ENCODE measurements around the gene LSMEM2. TPM values are rescaled to one million over a fixed set of nuclear protein-coding genes. Genes with fewer than 3 reads are reported as not detected.
"Not testable (repeated sequence)": the region's sequence is repeated elsewhere in the genome, so short reads cannot be mapped to it uniquely, and the experiment has no call there.

LSMEM2 gene
- total RNA-seq, 2 experiments from 2014 or later: not detected

GRCh38 chr3:50304601-50305000 is 25.7 kb downstream of the LSMEM2 start:
- Mint-ChIP-seq H3K4me3 (no peak overlapping the region), H3K9me3 (no peaks in the 10 kb centered on the region), H3K36me3 (no peaks in the 10 kb centered on the region), H3K27ac (no peak overlapping the region), H3K27me3 (no peaks in the 10 kb centered on the region), H3K4me1 (peaks cover 9% of the 10 kb centered on the region)
- DNase-seq (no peak), ATAC-seq (ENCODE audit: low read depth) (no peak)
- POLR2A ChIA-PET: no interaction called here

- POLR2A ChIA-PET; H3K4me3 Mint-ChIP-seq; H3K27me3 Mint-ChIP-seq; ATAC-seq (ENCODE audit: low read depth); DNase-seq; H3K9me3 Mint-ChIP-seq; H3K27ac Mint-ChIP-seq; H3K36me3 Mint-ChIP-seq: not testable (repeated sequence)
- H3K4me1 Mint-ChIP-seq: peaks cover 13% of the 10 kb centered on the region
Observed at GRCh38 chr3:50312041-50312440, 33.2 kb downstream of the LSMEM2 start.

- Mint-ChIP-seq H3K36me3 (peaks cover 5% of the 10 kb centered on the region), H3K27ac (no peak overlapping the region), H3K27me3 (no peaks in the 10 kb centered on the region), H3K4me3 (no peak overlapping the region), H3K9me3 (no peaks in the 10 kb centered on the region), H3K4me1 (peaks cover 21% of the 10 kb centered on the region)
- DNase-seq: no peak
- ATAC-seq (ENCODE audit: low read depth): no peak
- POLR2A ChIA-PET: interaction anchor here (1.0 to 3.5 kb wide), 3 partner anchors 12 to 23 kb away, joined by 3 to 17 read pairs (median 10); partner anchors contain the start of genes HYAL3 and NAA80
Observed at GRCh38 chr3:50314342-50314741, 35.5 kb downstream of the LSMEM2 start.

- POLR2A ChIA-PET: interaction anchor here (1.2 to 3.5 kb wide), 3 partner anchors 13 to 23 kb away, joined by 5 to 17 read pairs (median 10); partner anchors contain the start of genes HYAL3, NAA80 and TUSC2
- DNase-seq (no peak), ATAC-seq (ENCODE audit: low read depth) (no peak)
- peaks cover 6% of the 10 kb centered on the region for H3K36me3 Mint-ChIP-seq
- H3K4me1 Mint-ChIP-seq: peaks cover 21% of the 10 kb centered on the region
- no peak overlapping the region for H3K4me3 Mint-ChIP-seq
- H3K27me3 Mint-ChIP-seq: no peaks in the 10 kb centered on the region
- H3K9me3 Mint-ChIP-seq: no peaks in the 10 kb centered on the region
- H3K27ac Mint-ChIP-seq: no peak overlapping the region
Observed at GRCh38 chr3:50314816-50315215, 35.9 kb downstream of the LSMEM2 start.

- Mint-ChIP-seq H3K27ac (peak overlapping the region; percentile 88), H3K27me3 (no peaks in the 10 kb centered on the region), H3K36me3 (peaks cover 6% of the 10 kb centered on the region), H3K4me1 (peaks cover 24% of the 10 kb centered on the region), H3K4me3 (peak overlapping the region; percentile 76), H3K9me3 (no peaks in the 10 kb centered on the region)
- DNase-seq: peak; percentile 68
- POLR2A ChIA-PET: interaction anchor here (0.8 to 3.5 kb wide), 8 partner anchors 11 to 295 kb away, joined by 3 to 17 read pairs (median 3); partner anchors contain the start of genes CISH, CYB561D2, HYAL3 and IFRD2
- peak; percentile 70 for ATAC-seq (ENCODE audit: low read depth)
Observed at GRCh38 chr3:50316657-50317242, 37.9 kb downstream of the LSMEM2 start.

- H3K9me3 Mint-ChIP-seq: no peaks in the 10 kb centered on the region
- peaks cover 6% of the 10 kb centered on the region for H3K36me3 Mint-ChIP-seq
- peak overlapping the region; percentile 88 for H3K27ac Mint-ChIP-seq
- no peak overlapping the region for H3K4me3 Mint-ChIP-seq
- ATAC-seq (ENCODE audit: low read depth) (no peak), DNase-seq (no peak)
- H3K27me3 Mint-ChIP-seq: no peaks in the 10 kb centered on the region
- peaks cover 24% of the 10 kb centered on the region for H3K4me1 Mint-ChIP-seq
- POLR2A ChIA-PET: interaction anchor here (0.6 to 3.5 kb wide), 11 partner anchors 10 to 295 kb away, joined by 3 to 17 read pairs (median 3); partner anchors contain the start of genes CISH, CYB561D2, HYAL3 and IFRD2
Observed at GRCh38 chr3:50317300-50317699, 38.4 kb downstream of the LSMEM2 start.

- Mint-ChIP-seq H3K4me3 (no peak overlapping the region), H3K9me3 (no peaks in the 10 kb centered on the region), H3K27me3 (no peaks in the 10 kb centered on the region), H3K4me1 (peaks cover 25% of the 10 kb centered on the region), H3K27ac (no peak overlapping the region), H3K36me3 (peaks cover 6% of the 10 kb centered on the region)
- POLR2A ChIA-PET: interaction anchor here (0.5 to 1.6 kb wide), 4 partner anchors 10 to 309 kb away, joined by 3 to 5 read pairs (median 4); partner anchors contain the start of genes CYB561D2, NPRL2 and TUSC2
- ATAC-seq (ENCODE audit: low read depth) (no peak), DNase-seq (no peak)
Observed at GRCh38 chr3:50318163-50318562, 39.3 kb downstream of the LSMEM2 start.

GRCh38 chr3:50318615-50319014 is 39.7 kb downstream of the LSMEM2 start:
- Mint-ChIP-seq H3K36me3 (peaks cover 6% of the 10 kb centered on the region), H3K27me3 (no peaks in the 10 kb centered on the region), H3K9me3 (no peaks in the 10 kb centered on the region), H3K27ac (no peak overlapping the region), H3K4me1 (peaks cover 25% of the 10 kb centered on the region), H3K4me3 (no peak overlapping the region)
- ATAC-seq (ENCODE audit: low read depth) (no peak), DNase-seq (no peak)
- POLR2A ChIA-PET: interaction anchor here (0.5 to 1.6 kb wide), 4 partner anchors 19 to 308 kb away, joined by 3 to 4 read pairs (median 4); partner anchors contain the start of genes CYB561D2, HYAL3, NAA80 and NPRL2

GRCh38 chr3:50319181-50319893 is 40.5 kb downstream of the LSMEM2 start:
- no peak overlapping the region for H3K27ac Mint-ChIP-seq
- H3K36me3 Mint-ChIP-seq: peaks cover 6% of the 10 kb centered on the region
- H3K4me3 Mint-ChIP-seq: no peak overlapping the region
- H3K27me3 Mint-ChIP-seq: no peaks in the 10 kb centered on the region
- DNase-seq: no peak
- H3K4me1 Mint-ChIP-seq: peaks cover 25% of the 10 kb centered on the region
- POLR2A ChIA-PET: interaction anchor here (1.1 kb wide), 1 partner anchor 20 kb away, joined by 3 read pairs; the partner anchor contains the start of genes HYAL3 and NAA80
- H3K9me3 Mint-ChIP-seq: no peaks in the 10 kb centered on the region
- ATAC-seq (ENCODE audit: low read depth): no peak

GRCh38 chr3:50319894-50320625 is 41.2 kb downstream of the LSMEM2 start:
- H3K36me3 Mint-ChIP-seq: peaks cover 6% of the 10 kb centered on the region
- DNase-seq: no peak
- peaks cover 28% of the 10 kb centered on the region for H3K4me1 Mint-ChIP-seq

GRCh38 chr3:50320853-50321335 is 42.0 kb downstream of the LSMEM2 start:
- H3K9me3 Mint-ChIP-seq: no peaks in the 10 kb centered on the region
- H3K27ac Mint-ChIP-seq: peak overlapping the region; percentile 76
- peak; percentile 43 for ATAC-seq (ENCODE audit: low read depth)
- H3K4me3 Mint-ChIP-seq: peak overlapping the region; percentile 90
- DNase-seq: no peak
- POLR2A ChIA-PET: interaction anchor here (1.0 to 3.2 kb wide), 8 partner anchors 17 to 87 kb away, joined by 3 to 26 read pairs (median 3); partner anchors contain the start of genes CYB561D2, HYAL3, NAA80 and NPRL2
- H3K4me1 Mint-ChIP-seq: peaks cover 25% of the 10 kb centered on the region
- no peaks in the 10 kb centered on the region for H3K27me3 Mint-ChIP-seq
- peaks cover 6% of the 10 kb centered on the region for H3K36me3 Mint-ChIP-seq

More at GRCh38 chr3:50319894-50320625, 41.2 kb downstream of the LSMEM2 start:
- Mint-ChIP-seq H3K4me3 (peak overlapping the region; percentile 90), H3K27me3 (no peaks in the 10 kb centered on the region), H3K27ac (peak overlapping the region; percentile 76), H3K9me3 (no peaks in the 10 kb centered on the region)
- ATAC-seq (ENCODE audit: low read depth): no peak
- POLR2A ChIA-PET: interaction anchor here (1.0 to 3.2 kb wide), 5 partner anchors 17 to 86 kb away, joined by 3 to 26 read pairs (median 3); partner anchors contain the start of genes CYB561D2, HYAL3, NAA80 and NPRL2

- no peaks in the 10 kb centered on the region for H3K9me3 Mint-ChIP-seq
- peak; percentile 75 for ATAC-seq (ENCODE audit: low read depth)
Observed at GRCh38 chr3:50321336-50322114, 42.6 kb downstream of the LSMEM2 start.

More at GRCh38 chr3:50321336-50322114, 42.6 kb downstream of the LSMEM2 start:
- Mint-ChIP-seq H3K36me3 (peaks cover 3% of the 10 kb centered on the region), H3K4me3 (peak overlapping the region; percentile 82), H3K27ac (peak overlapping the region; percentile 93), H3K4me1 (peaks cover 23% of the 10 kb centered on the region), H3K27me3 (no peaks in the 10 kb centered on the region)
- peak; percentile 91 for DNase-seq
- POLR2A ChIA-PET: interaction anchor here (0.7 to 3.2 kb wide), 5 partner anchors 16 to 75 kb away, joined by 3 to 26 read pairs (median 3); partner anchors contain the start of genes HYAL3, NAA80, NPRL2 and RASSF1

Data from activated naive CD8-positive, alpha-beta T cell treated with anti-CD3 and anti-CD28 coated beads, Interleukin-2, amount 10 ng/mL, durations not matched to agents 7 days and 5 days (primary cell).